Hepatocyte (in vitro differentiated cells): Measurements from ENCODE around the gene HNRNPR. TPM values are rescaled to one million over a fixed set of nuclear protein-coding genes. Genes with fewer than 3 reads are reported as not detected.

Source experiments
- DNase-seq: peaks from one replicate; pipeline ENCODE4 v3.0.0-alpha.2; 2016; ENCODE audit warnings: low spot score
- H2AFZ ChIP-seq: fragments of 200-600 bp; sonication (generic); 2 replicates; pipeline ENCODE4 v1.6.0; 2016; ENCODE audit warnings: antibody characterized with exemption, mild to moderate bottlenecking
- H3K27ac ChIP-seq: fragments of 200-600 bp; sonication (generic); 2 replicates; pipeline ENCODE4 v1.5.1; 2016; ENCODE audit warnings: mild to moderate bottlenecking
- H3K27me3 ChIP-seq: fragments of 200-600 bp; sonication (generic); 2 replicates; pipeline ENCODE4 v1.6.1; 2016
- H3K36me3 ChIP-seq: fragments of 200-600 bp; sonication (generic); replicated peaks from 2 replicates; pipeline ENCODE4 v1.5.1; 2016; ENCODE audit warnings: low read depth; ENCODE audit not compliant: insufficient read depth
- H3K4me1 ChIP-seq: fragments of 200-600 bp; sonication (generic); 2 replicates; pipeline ENCODE4 v1.5.1; 2016; ENCODE audit warnings: mild to moderate bottlenecking, moderate library complexity; ENCODE audit not compliant: insufficient read depth
- H3K4me2 ChIP-seq: fragments of 200-600 bp; sonication (generic); 2 replicates; pipeline ENCODE4 v1.6.0; 2016
- H3K4me3 ChIP-seq: fragments of 200-600 bp; sonication (generic); 2 replicates; pipeline ENCODE4 v1.5.1; 2016; ENCODE audit warnings: mild to moderate bottlenecking
- H3K79me2 ChIP-seq: fragments of 200-600 bp; sonication (generic); 2 replicates; pipeline ENCODE4 v1.6.0; 2017; ENCODE audit warnings: mild to moderate bottlenecking
- H3K9me2 ChIP-seq: fragments of 200-600 bp; sonication (generic); replicated peaks from 2 replicates; pipeline ENCODE4 v1.6.0; 2017; ENCODE audit warnings: mild to moderate bottlenecking; ENCODE audit not compliant: insufficient read depth
- H3K9me3 ChIP-seq: fragments of 200-600 bp; sonication (generic); 2 replicates; pipeline ENCODE4 v1.5.1; 2016; ENCODE audit warnings: low read depth, mild to moderate bottlenecking
- H4K20me1 ChIP-seq: fragments of 200-600 bp; sonication (generic); 2 replicates; pipeline ENCODE4 v1.6.0; 2016; ENCODE audit warnings: mild to moderate bottlenecking; ENCODE audit not compliant: insufficient read depth, poor library complexity, severe bottlenecking
- EZH2 ChIP-seq: fragments of 200-600 bp; sonication (generic); IDR thresholded peaks from 2 replicates; pipeline ENCODE4 v1.6.1; 2016; ENCODE audit warnings: antibody characterized with exemption, mild to moderate bottlenecking, borderline replicate concordance
- EZH2phosphoT487 ChIP-seq: fragments of 200-600 bp; sonication (generic); IDR thresholded peaks from one replicate; pipeline ENCODE4 v1.6.1; 2018; ENCODE audit warnings: antibody characterized with exemption, mild to moderate bottlenecking, low read depth, moderate library complexity; ENCODE audit not compliant: unreplicated experiment, severe bottlenecking
- whole genome bisulfite sequencing: methylation state at CpG from one replicate; pipeline ENCODE4 v1.1.6; 2016; ENCODE audit warnings: low lambda C conversion rate; ENCODE audit errors: missing lambda C conversion rate; 5-methylcytosine and 5-hydroxymethylcytosine counted together
- polyA plus RNA-seq: library from polyadenylated mRNA; unstranded; fragments of >200 nt; fragmentation: Nextera tagmentation; extraction: Ambion mirVana; gene quantifications from 2 replicates; pipeline ENCODE4 v1.2.1, GENCODE V29; 2016
- total RNA-seq: library from RNA; depleted of rRNA; stranded (reverse); fragments of >200 nt; gene quantifications from 2 replicates; pipeline ENCODE4 v1.2.3, GENCODE V29; 2014
- TF ChIP-seq, protein P1 (sequence below): fragments of 200-600 bp; sonication (generic); IDR thresholded peaks from 2 replicates; pipeline ENCODE4 v1.5.1; 2016; ENCODE audit warnings: antibody characterized with exemption, mild to moderate bottlenecking; ENCODE audit not compliant: poor library complexity

Gene HNRNPR
- total and polyA plus RNA-seq, 2 experiments from 2014 or later: 106 to 112 TPM

DNA sequence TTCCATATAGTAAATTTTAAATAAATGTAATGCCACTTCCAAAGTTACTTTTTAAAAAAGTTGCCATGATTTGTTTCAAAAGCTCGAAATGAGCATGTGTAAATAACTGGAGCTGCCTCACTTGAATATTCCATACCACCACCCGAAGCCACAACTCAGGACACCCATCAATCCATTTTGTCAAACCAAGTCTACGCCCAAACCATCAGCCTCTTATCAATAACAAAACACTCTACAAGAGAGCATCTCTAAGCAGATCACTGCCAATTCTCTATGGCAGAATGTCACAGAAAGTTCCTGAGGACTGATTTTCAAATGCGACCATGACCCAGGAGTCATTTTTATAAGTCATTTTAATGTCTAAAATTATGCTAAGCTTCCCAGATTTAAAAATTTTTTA, 4.5 kb downstream of the HNRNPR start:
- Histone ChIP-seq H3K27ac (no peak overlapping the region), H3K36me3 (no peaks in the 10 kb centered on the region), H3K9me2 (no peaks in the 10 kb centered on the region), H3K79me2 (peaks cover 90% of the 10 kb centered on the region), H3K4me1 (peaks cover 33% of the 10 kb centered on the region), H3K9me3 (no peaks in the 10 kb centered on the region), H3K27me3 (no peaks in the 10 kb centered on the region), H3K4me2 (peak overlapping the region; percentile 88), H2AFZ (no peak overlapping the region), H4K20me1 (peaks cover 81% of the 10 kb centered on the region), H3K4me3 (no peak overlapping the region)
- WGBS: 85% methylated on average over 4 of the region's 4 CpGs
- DNase-seq: no peak
- TF ChIP-seq, protein P1, sequence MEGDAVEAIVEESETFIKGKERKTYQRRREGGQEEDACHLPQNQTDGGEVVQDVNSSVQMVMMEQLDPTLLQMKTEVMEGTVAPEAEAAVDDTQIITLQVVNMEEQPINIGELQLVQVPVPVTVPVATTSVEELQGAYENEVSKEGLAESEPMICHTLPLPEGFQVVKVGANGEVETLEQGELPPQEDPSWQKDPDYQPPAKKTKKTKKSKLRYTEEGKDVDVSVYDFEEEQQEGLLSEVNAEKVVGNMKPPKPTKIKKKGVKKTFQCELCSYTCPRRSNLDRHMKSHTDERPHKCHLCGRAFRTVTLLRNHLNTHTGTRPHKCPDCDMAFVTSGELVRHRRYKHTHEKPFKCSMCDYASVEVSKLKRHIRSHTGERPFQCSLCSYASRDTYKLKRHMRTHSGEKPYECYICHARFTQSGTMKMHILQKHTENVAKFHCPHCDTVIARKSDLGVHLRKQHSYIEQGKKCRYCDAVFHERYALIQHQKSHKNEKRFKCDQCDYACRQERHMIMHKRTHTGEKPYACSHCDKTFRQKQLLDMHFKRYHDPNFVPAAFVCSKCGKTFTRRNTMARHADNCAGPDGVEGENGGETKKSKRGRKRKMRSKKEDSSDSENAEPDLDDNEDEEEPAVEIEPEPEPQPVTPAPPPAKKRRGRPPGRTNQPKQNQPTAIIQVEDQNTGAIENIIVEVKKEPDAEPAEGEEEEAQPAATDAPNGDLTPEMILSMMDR: no peak
- TF ChIP-seq EZH2: no peak
- no peak for TF ChIP-seq EZH2phosphoT487

DNA sequence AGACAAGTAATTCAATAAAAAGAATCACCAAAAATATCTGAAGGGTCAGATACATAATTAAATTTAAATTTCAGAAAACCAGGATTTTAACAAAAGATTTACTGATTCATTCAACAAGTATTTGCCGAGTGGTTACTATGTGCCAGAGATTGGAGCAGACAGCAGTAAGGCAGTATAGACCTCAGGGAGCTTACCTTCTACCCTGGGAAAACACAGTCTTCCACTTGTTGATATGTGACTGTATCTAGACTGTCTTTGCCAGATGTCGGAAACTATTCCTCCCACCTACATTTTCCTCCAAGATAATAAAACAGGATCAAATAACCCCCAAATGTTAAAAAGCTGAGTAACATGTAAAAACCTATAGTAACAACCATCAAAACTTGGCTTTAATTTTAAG, 6.2 kb downstream of the HNRNPR start:
- Histone ChIP-seq H3K36me3 (no peaks in the 10 kb centered on the region), H3K4me1 (peaks cover 33% of the 10 kb centered on the region), H3K79me2 (peaks cover 97% of the 10 kb centered on the region), H3K4me2 (no peak overlapping the region), H3K9me3 (no peaks in the 10 kb centered on the region), H3K27ac (no peak overlapping the region), H3K9me2 (no peaks in the 10 kb centered on the region), H4K20me1 (peaks cover 78% of the 10 kb centered on the region), H3K4me3 (no peak overlapping the region), H2AFZ (no peak overlapping the region), H3K27me3 (no peaks in the 10 kb centered on the region)
- TF ChIP-seq, protein P1: no peak
- no peak for TF ChIP-seq EZH2
- TF ChIP-seq EZH2phosphoT487: no peak
- no peak for DNase-seq
- 84% methylated on average over 2 of the region's 2 CpGs for WGBS

DNA sequence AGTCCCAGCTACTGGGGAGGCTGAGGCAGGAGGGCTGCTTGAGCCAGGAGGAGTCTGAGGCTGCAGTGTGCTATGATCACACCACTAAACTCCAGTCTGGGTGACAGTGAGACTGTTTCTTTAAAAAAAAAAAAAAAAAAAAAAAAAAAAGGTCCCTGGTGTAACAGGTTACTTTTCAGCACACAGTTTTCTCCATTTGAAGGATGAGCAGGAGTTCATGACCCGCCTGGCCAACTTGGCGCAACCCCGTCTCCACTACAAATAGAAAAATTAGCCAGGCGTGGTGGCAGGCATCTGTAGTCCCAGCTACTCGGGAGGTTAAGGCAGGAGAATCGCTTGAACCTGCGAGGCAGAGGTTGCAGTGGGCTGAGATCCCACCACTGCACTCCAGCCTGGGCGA, 12.4 kb downstream of the HNRNPR start:
- peaks cover 95% of the 10 kb centered on the region for H3K79me2 ChIP-seq
- H3K27ac ChIP-seq: no peak overlapping the region
- no peak overlapping the region for H2AFZ ChIP-seq
- no peak for TF ChIP-seq EZH2
- TF ChIP-seq, protein P1: no peak
- no peak for TF ChIP-seq EZH2phosphoT487
- H3K27me3 ChIP-seq: no peaks in the 10 kb centered on the region
- DNase-seq: no peak
- H3K4me1 ChIP-seq: no peaks in the 10 kb centered on the region
- H3K4me2 ChIP-seq: no peak overlapping the region
- H3K9me2 ChIP-seq: no peaks in the 10 kb centered on the region
- no peak overlapping the region for H3K4me3 ChIP-seq
- no peaks in the 10 kb centered on the region for H3K36me3 ChIP-seq
- WGBS: 96% methylated on average over 8 of the region's 8 CpGs
- peaks cover 47% of the 10 kb centered on the region for H4K20me1 ChIP-seq
- H3K9me3 ChIP-seq: no peaks in the 10 kb centered on the region

DNA sequence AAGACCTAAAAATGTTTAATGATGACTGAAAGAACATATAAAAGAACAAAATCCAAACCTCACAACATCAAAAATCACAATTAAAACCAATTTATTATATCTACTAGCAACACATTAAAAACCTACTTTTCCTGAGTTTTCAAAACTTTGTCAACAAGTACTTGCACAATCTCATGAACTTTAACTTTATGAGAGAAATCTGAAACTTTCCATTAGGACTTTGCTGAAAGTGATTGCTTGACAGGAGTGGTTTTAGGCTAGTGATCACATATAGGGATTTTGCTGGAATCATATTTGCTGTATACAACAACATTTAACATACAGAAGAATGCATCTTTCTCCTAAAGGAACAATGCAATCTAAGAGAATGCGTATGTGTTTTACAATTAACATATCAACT, 13.2 kb downstream of the HNRNPR start:
- Histone ChIP-seq H4K20me1 (peaks cover 46% of the 10 kb centered on the region), H3K36me3 (no peaks in the 10 kb centered on the region), H3K4me2 (no peak overlapping the region), H3K9me3 (no peaks in the 10 kb centered on the region), H3K79me2 (peaks cover 97% of the 10 kb centered on the region), H3K4me1 (no peaks in the 10 kb centered on the region), H3K27ac (no peak overlapping the region), H3K27me3 (no peaks in the 10 kb centered on the region), H3K9me2 (no peaks in the 10 kb centered on the region), H2AFZ (no peak overlapping the region), H3K4me3 (no peak overlapping the region)
- DNase-seq: no peak
- WGBS: 96% methylated on average over 1 of the region's 1 CpG
- TF ChIP-seq EZH2 (no peak), EZH2phosphoT487 (no peak)
- TF ChIP-seq, protein P1: no peak
